Caco-2 (cell line): Measurements from ENCODE around the gene CRLF3. TPM values are rescaled to one million over a fixed set of nuclear protein-coding genes. Genes with fewer than 3 reads are reported as not detected.
A peak's percentile ranks its signal among the peaks of the same experiment; 100 is the strongest.
"Not testable (repeated sequence)": the region's sequence is repeated elsewhere in the genome, so short reads cannot be mapped to it uniquely, and the experiment has no call there.

Experiments used
- BruUV-seq: library from RNA; stranded (reverse); fragments of 400-500 nt; replicated peaks from 2 replicates; lab custom pipeline; 2021; lab: Mats Ljungman, UMichigan
- CTCF ChIA-PET: fragments of 300-600 bp; sonication (Branson Sonifier 250); formaldehyde crosslinking; loops from one replicate; lab custom pipeline; 2022; ENCODE audit warnings: antibody characterized with exemption; lab: Charles Lee
- POLR2A ChIA-PET: fragments of 300-600 bp; sonication (Branson Sonifier 250); formaldehyde crosslinking; loops from one replicate; lab custom pipeline; 2022; ENCODE audit warnings: antibody characterized with exemption; lab: Charles Lee
- DNase-seq, 2 experiments: peaks; one replicate each; pipeline versions ENCODE4 v3.0.0 to v3.0.0-alpha.2; 2020 to 2022
- H3K27me3 ChIP-seq: replicated peaks from 2 replicates; pipeline ENCODE4 v1.6.0; 2011; ENCODE audit warnings: low read length; ENCODE audit not compliant: control insufficient read depth, insufficient read depth
- H3K36me3 ChIP-seq: 2 replicates; pipeline ENCODE4 v1.5.1; 2011; ENCODE audit warnings: low read length; ENCODE audit not compliant: control insufficient read depth, insufficient read depth
- H3K4me1 ChIP-seq: fragments of 250-450 bp; sonication (Bioruptor Pico); 2 replicates; pipeline ENCODE4 v1.5.1; 2020; ENCODE audit warnings: mild to moderate bottlenecking
- H3K4me3 ChIP-seq: 2 replicates; pipeline ENCODE4 v1.5.1; 2011; ENCODE audit warnings: low read depth, mild to moderate bottlenecking, control low read depth, low read length
- H3K9me3 ChIP-seq: fragments of 250-450 bp; sonication (Bioruptor Pico); 2 replicates; pipeline ENCODE4 v1.5.1; 2020; ENCODE audit warnings: mild to moderate bottlenecking, moderate library complexity
- H3K27ac Mint-ChIP-seq: one replicate; pipeline ENCODE4 v1.8.0; 2022; ENCODE audit warnings: mixed read lengths; ENCODE audit not compliant: unreplicated experiment
- H3K27me3 Mint-ChIP-seq: one replicate; pipeline ENCODE4 v1.8.0; 2022; ENCODE audit warnings: mixed read lengths; ENCODE audit not compliant: insufficient read depth, unreplicated experiment
- H3K36me3 Mint-ChIP-seq: one replicate; pipeline ENCODE4 v1.8.0; 2022; ENCODE audit warnings: mild to moderate bottlenecking, mixed read lengths; ENCODE audit not compliant: insufficient read depth, unreplicated experiment
- H3K4me1 Mint-ChIP-seq: one replicate; pipeline ENCODE4 v1.8.0; 2022; ENCODE audit warnings: low read depth, mixed read lengths; ENCODE audit not compliant: unreplicated experiment
- H3K4me3 Mint-ChIP-seq: one replicate; pipeline ENCODE4 v1.8.0; 2022; ENCODE audit warnings: mild to moderate bottlenecking, moderate library complexity, mixed read lengths; ENCODE audit not compliant: unreplicated experiment
- H3K9me3 Mint-ChIP-seq: one replicate; pipeline ENCODE4 v1.8.0; 2022; ENCODE audit warnings: mixed read lengths; ENCODE audit not compliant: unreplicated experiment
- intact Hi-C: fragments of 100-400 bp; cut with micrococcal nuclease; formaldehyde crosslinking; loops from one replicate; pipeline ENCODE4 v1.10.0; 2022; ENCODE audit not compliant: unreplicated experiment
- total RNA-seq: library from RNA; stranded (reverse); gene quantifications from 2 replicates; pipeline ENCODE4 v1.2.3, GENCODE V29; 2022
- TF ChIP-seq, protein P1 (sequence below), 2 experiments: fragments of 200-600 bp in 1 of 2; IDR thresholded peaks; 1 replicate in 1 of 2; 2 replicates in 1 of 2; pipeline versions ENCODE4 v1.5.1 to v1.8.0; 2011 to 2022; ENCODE audit warnings: antibody characterized with exemption in 1 of 2, control low read depth in 1 of 2, inconsistent platforms in 1 of 2, low read depth in 1 of 2, low read length in 1 of 2, mild to moderate bottlenecking in 1 of 2, moderate library complexity in 1 of 2; ENCODE audit not compliant: insufficient read depth in 1 of 2, severe bottlenecking in 1 of 2, unreplicated experiment in 1 of 2

The CRLF3 gene
- total RNA-seq, 1 experiment from 2014 or later, result 16.3 TPM

DNA sequence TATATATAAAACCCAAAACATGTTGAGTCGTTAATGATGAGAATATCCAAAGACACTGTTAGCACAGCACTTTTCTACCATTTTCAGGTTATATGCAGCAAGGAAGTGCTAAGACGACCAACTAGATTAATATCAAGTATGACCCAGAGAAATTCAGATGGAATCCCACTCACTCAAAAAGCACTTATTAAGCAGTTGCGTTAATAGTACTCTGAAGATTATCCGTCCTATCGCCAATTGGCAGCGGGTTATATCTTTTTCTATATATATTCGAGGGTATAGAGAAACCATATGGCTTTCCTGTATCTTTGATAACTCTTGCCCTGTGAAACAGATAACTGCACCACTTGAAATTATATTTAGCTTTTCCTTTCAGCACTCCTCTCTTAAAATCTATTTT is 1.1 kb downstream of the CRLF3 start:
- DNase-seq, result no peak
- Mint-ChIP-seq H3K36me3 (peaks cover 17% of the 10 kb centered on the region), H3K9me3 (no peaks in the 10 kb centered on the region), H3K4me1 (peaks cover 26% of the 10 kb centered on the region), H3K27ac (peak overlapping the region; percentile 53), H3K27me3 (no peaks in the 10 kb centered on the region), H3K4me3 (peak overlapping the region; percentile 97)
- TF ChIP-seq, protein P1, sequence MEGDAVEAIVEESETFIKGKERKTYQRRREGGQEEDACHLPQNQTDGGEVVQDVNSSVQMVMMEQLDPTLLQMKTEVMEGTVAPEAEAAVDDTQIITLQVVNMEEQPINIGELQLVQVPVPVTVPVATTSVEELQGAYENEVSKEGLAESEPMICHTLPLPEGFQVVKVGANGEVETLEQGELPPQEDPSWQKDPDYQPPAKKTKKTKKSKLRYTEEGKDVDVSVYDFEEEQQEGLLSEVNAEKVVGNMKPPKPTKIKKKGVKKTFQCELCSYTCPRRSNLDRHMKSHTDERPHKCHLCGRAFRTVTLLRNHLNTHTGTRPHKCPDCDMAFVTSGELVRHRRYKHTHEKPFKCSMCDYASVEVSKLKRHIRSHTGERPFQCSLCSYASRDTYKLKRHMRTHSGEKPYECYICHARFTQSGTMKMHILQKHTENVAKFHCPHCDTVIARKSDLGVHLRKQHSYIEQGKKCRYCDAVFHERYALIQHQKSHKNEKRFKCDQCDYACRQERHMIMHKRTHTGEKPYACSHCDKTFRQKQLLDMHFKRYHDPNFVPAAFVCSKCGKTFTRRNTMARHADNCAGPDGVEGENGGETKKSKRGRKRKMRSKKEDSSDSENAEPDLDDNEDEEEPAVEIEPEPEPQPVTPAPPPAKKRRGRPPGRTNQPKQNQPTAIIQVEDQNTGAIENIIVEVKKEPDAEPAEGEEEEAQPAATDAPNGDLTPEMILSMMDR (IDR thresholded peaks at IDR 0.05; ENCODE audit: insufficient read depth in 1 of 2, low read depth in 1 of 2, low read length in 1 of 2, severe bottlenecking in 1 of 2, unreplicated experiment in 1 of 2), result no peak
- POLR2A ChIA-PET, result interaction anchor here (0.6 to 1.1 kb wide), 2 partner anchors 9 to 114 kb away, joined by 3 to 4 read pairs; partner anchors contain the start of gene ATAD5
- TSS peak; percentile 30 for BruUV-seq
- intact Hi-C loops, result loop anchor here (5.0 kb wide), 1 partner anchor 529 kb away; no protein-coding TSS in a partner anchor
- H3K4me3 ChIP-seq, result peak overlapping the region; percentile 65
- no peaks in the 10 kb centered on the region for H3K9me3 ChIP-seq
- H3K36me3 ChIP-seq, result no peaks in the 10 kb centered on the region
- CTCF ChIA-PET, result interaction anchor here (0.6 kb wide), 1 partner anchor 64 kb away, joined by 5 read pairs; no protein-coding TSS in a partner anchor
- H3K27me3 ChIP-seq, result no peaks in the 10 kb centered on the region
- peaks cover 8% of the 10 kb centered on the region; the same call in 1 of the 2 replicates for H3K4me1 ChIP-seq

DNA sequence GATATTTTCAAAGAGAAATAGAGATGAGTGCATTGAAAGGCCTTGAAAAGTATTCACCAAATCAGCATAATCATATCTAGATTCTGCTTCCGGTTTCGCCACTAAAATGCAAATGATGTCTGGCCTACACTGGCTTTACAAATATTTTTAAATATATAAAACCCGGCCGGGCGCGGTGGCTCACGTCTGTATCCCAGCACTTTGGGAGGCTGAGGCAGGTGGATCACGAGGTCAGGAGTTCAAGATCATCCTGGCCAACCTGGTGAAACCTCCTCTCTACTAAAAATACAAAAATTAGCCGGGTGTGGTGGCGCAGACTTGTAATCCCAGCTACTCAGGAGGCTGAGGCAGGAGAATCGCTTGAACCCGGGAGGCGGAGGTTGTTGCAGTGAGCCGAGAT is 1.6 kb downstream of the CRLF3 start:
- intact Hi-C loops, result loop anchor here (5.0 kb wide), 1 partner anchor 529 kb away; no protein-coding TSS in a partner anchor
- BruUV-seq, H3K27ac Mint-ChIP-seq, H3K27me3 Mint-ChIP-seq, H3K4me3 Mint-ChIP-seq, CTCF ChIA-PET, H3K4me1 ChIP-seq, H3K9me3 ChIP-seq, DNase-seq, H3K36me3 ChIP-seq, H3K27me3 ChIP-seq, H3K9me3 Mint-ChIP-seq, H3K4me3 ChIP-seq: not testable (repeated sequence)
- Mint-ChIP-seq H3K36me3 (peaks cover 18% of the 10 kb centered on the region), H3K4me1 (peaks cover 26% of the 10 kb centered on the region)
- POLR2A ChIA-PET, result interaction anchor here (1.1 kb wide), 1 partner anchor 9 kb away, joined by 3 read pairs; the partner anchor contains the start of gene ATAD5

DNA sequence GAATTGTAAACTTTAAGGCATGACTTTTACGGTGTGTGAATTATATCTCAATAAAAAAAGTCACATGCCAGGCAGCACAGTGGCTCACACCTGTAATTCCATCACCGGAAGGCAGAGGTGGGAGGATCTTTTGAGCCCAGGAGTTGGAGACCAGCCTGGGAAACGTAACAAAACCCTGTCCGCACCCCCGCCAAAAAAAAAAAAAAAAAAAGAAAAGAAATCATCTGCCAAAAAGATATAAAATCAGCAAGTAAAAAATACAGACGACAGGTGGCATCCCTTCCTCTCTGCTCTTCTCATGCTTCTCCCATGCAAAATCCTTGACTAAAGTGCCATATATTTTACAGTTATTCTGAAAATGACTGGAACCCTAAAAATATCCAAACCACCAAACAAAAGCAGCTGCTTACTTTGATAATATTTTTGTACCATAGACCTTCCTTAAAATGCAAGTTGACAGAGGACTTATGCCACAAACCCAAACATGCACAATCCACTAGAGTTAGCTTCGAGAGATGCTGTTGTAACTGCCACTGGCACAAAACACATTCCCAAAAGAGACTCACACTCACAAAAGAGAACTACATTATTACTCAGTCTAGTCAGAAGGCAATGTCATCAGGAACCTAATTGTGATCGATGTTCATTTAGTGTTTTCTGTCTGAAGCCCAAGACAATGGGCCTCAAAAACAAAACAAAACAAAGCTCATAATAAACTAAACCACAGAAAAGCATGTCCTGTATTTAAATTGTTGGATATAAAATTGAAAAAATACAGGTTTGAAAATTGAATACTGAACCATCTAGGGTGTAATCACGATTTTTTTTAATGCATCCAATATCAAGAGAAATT is 2.4 kb downstream of the CRLF3 start:
- Mint-ChIP-seq H3K36me3 (peaks cover 18% of the 10 kb centered on the region), H3K4me3 (no peak overlapping the region), H3K27ac (no peak overlapping the region), H3K9me3 (no peaks in the 10 kb centered on the region), H3K27me3 (no peaks in the 10 kb centered on the region), H3K4me1 (peaks cover 26% of the 10 kb centered on the region)
- no peak overlapping the region for H3K4me3 ChIP-seq
- H3K9me3 ChIP-seq, result no peaks in the 10 kb centered on the region
- peaks cover 8% of the 10 kb centered on the region; the same call in 1 of the 2 replicates for H3K4me1 ChIP-seq
- intact Hi-C loops, result loop anchor here (5.0 kb wide), 1 partner anchor 530 kb away; no protein-coding TSS in a partner anchor
- H3K36me3 ChIP-seq, result no peaks in the 10 kb centered on the region
- ChIA-PET POLR2A (no interaction called here), CTCF (no interaction called here)
- TF ChIP-seq, protein P1 (IDR thresholded peaks at IDR 0.05; ENCODE audit: insufficient read depth in 1 of 2, low read depth in 1 of 2, low read length in 1 of 2, severe bottlenecking in 1 of 2, unreplicated experiment in 1 of 2), result no peak
- H3K27me3 ChIP-seq, result no peaks in the 10 kb centered on the region
- BruUV-seq, result no TSS peak
- DNase-seq, result no peak
